GM18519 (cell line): ENCODE results near the gene FAM83B.
"Not testable (repeated sequence)": the region's sequence is repeated elsewhere in the genome, so short reads cannot be mapped to it uniquely, and the experiment has no call there.

Experiments used
- ATAC-seq: cut with Tn5 transposase; IDR thresholded peaks from one replicate; pipeline ENCODE4 v1.9.1; 2021; ENCODE audit warnings: mild to moderate bottlenecking, moderate library complexity; ENCODE audit not compliant: unreplicated experiment, low FRiP score

Gene FAM83B

DNA sequence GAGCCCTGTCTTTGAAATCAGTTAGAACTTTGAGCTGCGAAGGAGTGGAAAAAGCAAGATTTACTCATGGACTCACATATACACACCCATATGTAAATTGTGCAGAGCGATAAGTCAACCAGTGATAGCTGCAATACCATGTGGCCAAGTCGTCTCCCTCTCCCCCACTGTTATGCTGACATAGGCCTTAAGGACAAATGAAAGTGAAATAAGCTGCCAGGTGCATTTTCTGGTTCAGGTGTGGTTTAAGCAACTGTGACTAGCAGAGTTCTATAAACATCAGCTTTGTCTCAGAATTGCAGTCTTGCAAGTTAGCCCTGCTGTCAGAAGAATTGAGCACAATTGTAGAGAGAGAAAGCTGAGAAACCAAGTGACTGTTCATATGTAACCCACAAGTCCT lies 9.6 kb downstream of the FAM83B start:
- no peak for ATAC-seq

DNA sequence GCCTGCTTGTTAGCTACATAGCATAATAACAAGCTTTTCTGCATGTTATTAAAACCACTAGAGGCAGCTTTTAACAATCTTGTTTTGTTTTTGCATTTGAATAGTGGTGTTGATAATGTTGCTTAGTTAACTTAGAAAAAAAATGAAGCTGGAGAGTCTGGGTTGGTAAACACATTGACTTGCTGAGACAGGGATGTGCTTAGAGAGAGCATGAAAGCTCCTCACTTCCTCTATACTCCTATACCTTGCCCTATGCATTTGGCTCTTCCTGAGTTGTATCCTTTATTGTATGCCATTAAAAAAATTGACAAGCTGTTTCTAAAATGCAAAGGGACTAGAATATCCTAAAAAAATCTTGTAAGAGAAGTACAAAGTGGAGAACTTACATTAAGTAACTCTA lies 13.6 kb downstream of the FAM83B start:
- no peak for ATAC-seq

DNA sequence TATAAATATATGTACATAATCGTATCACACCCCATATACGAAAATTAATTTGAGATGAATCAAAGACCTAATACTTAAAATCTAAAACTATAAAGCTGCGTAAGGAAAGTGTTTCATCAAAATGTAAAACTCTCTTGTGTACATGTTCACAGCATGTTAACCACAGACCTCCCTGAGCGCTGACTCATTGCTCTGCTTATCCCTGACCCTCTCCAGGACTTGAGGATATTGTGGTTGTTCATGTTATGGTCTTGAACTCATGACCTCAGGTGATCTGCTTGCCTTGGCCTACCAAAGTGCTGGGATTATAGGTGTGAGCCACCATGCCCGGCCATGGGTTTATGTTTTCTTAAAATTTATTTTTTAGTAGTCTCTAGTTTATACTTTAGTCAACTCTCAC lies 14.2 kb downstream of the FAM83B start:
- no peak for ATAC-seq

DNA sequence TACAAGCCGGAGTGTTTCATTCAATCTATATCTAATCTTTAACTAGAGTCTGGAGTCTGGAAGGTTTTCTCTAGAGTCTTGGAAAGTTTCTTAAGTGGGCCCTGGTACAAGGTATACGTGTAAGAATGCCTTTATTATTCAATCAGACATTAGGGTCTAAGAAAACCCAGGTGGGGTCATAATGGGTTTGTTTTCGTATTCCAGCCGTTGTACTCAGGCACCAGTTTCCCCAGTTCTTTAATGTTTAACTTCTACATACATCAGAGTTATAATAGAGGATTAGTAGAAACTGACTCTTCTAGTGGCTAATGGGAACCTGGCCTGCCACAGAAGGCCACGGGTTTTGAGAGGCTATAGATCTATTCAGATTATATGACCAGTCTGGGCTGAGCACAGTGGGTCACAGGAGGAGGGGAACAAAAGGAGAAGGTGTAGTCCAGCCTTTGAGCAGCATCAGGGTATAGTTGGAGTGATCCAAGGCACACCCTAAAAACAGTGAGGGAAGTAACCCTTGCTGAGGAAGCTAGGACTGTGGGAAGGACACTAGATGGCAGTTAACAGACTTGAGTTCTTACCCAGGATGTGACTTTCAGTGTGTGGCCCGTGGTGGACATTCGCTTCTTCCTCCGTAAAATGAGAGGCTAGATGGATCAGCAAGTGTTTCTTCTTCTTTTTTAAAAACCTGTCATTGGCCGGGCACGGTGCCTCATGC lies 15.5 kb downstream of the FAM83B start:
- no peak for ATAC-seq

DNA sequence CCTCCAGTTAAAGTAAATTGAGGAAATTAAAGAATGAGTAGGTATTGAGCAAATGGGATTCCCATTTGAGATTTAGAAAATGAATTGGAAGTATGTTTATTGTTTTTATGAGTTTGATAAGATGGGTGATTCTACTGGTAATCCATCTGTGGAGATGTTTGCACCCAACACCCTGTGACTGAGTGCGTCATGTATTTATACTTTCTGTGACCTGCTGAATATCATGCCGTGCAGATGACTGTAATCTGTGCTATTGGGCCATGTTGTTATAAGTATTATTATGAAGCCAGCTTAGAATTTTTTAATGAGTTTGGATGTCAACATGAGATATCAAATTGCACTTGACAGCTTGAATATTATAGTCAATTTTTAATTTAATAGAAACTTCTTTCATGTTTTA lies 17.7 kb downstream of the FAM83B start:
- ATAC-seq: no peak

DNA sequence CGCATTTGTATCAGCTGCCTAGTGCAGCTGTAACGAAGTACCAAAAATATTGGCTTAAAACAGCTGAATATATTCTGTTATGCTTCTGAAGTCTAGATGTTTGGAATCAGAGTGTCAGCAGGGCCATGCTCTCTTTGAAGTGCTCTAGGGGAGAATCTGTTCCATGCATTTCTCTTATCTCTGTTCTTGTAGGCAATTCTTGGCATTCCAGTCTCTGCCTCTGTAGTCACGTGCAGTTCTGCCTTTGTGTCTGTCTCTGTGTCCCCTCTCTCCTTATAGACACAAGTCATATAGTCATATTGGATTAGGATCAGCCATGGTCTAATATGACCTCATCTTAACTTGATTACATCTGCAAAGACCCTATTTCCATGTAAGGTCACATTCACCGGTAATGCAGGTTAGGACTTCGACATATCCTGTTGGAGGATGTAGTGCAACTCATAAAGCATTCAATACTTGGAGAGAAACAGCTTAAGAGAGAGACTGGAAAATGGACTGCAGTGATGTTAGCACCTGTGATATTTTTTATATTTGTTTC lies 18.6 kb downstream of the FAM83B start:
- ATAC-seq: no peak

DNA sequence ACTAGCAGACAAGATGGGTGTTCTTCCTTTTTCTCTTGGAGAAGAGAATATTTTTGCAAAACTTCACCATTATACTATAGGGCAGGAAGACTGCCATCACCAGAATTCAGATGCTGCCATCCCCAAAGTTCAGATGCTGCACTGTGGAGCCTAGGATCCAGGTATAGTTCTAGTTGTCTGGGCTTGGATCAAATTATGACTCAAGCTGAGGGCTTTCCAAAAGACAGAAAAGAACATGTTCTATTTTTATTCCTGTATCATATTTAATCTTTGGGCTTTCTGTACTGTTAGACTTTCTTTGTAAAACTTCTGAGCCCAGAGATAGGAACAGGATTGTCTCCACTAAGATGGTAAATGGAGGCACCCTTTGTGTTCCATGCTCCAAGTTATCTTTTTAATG lies 22.0 kb downstream of the FAM83B start:
- ATAC-seq: no peak

DNA sequence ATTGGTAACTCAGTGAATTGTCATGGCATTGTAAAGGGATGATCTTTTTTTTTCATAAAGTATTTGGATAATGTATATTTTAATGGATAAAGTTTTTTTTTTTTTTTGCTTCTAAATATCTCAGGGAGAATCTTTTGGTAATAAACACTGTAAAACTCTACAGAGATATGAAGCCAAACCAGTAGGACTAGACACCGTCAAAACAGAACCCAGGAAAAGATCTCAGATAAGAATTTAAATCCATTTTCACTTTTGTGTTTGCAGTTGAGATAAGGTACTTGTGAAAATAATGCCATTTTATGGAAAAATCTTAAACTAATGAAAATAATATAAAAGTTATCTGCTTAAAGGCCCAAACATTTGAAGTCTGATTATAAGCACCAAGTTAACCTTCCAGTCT lies 27.0 kb downstream of the FAM83B start:
- ATAC-seq: no peak

DNA sequence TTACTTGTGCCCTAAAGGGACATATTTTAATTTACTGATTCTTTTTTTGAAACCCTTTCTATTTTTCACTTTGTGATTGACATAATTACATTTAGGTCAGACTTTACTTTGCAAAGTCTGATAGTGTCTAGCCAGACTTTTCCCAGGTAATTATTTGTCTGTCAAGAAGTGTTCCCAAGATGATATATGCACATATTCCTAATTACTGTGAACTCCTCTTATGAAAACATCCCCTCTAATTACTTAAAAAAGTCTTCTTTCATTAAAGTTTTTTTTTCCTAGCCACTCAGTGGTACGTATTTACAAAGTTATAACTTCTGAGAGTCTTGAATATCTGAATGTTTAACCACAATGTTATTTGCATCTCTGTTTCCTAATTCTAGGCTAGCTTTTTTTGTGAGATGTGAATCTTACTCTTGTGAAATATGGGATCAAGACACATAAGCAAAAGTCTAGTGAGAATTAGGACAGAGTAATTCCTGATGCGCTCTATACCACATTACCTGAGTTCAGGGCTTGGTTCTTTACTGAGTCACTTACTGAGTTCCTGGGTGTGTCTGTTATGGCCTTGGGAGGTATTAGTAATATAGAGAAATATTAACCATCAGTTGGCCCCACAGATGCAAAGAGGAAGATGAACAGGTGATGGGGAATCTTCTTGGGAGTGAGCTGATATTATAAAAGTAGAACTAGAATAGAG lies 27.9 kb downstream of the FAM83B start:
- ATAC-seq: no peak

DNA sequence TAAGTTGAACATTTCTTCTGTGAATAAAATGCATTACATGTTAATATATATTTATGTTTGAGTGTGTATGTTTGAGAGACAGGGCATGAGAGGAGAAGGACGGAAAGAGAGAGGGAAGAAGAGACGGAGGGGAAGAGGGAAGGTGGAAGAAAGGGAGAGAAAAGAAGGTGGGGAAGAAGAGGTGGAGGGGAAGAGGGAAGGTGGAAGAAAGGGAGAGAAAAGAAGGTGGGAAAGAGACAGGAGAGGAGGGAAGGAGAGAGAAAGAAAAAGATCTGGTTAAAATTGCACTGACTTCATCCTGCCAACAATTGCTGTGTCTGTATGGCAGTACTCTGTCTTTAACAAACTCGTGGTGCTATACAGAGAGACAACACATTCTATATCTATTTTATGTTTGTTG lies 29.0 kb downstream of the FAM83B start:
- no peak for ATAC-seq

DNA sequence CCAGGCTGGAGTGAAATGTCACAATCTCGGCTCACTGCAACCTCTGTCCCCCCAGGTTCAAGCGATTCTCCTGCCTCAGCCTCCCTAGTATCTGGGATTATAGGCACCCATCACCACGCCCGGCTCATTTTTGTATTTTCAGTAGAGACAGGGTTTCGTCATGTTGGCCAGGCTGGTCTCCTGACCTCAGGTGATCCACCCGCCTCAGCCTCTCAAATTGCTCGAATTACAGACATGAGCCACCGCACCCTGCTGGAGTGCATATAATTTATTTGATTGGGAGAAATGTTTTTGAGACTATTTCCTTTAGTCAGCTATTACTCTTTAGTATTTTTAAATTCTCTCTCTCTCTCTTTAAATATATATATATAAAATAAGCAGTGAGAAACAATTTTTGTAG lies 29.8 kb downstream of the FAM83B start:
- ATAC-seq: no peak

DNA sequence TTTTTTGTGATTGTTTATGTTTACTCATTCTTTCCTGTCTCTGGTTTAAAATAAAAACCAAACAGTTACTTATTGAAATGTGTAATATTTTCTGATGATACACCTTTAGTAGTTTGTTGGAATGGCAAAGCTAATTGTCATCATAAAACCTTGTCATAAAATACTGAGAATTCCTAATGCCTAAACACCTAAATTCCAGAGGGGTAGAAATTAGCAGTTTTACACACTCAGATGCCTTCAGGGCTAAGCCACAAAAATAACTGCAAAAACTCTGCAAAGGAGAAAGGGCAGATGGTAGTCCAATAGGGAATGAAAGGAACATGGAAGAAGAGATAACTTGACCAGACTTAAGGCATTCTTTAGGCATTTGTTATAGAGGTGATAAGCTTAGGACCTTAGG lies 30.3 kb downstream of the FAM83B start:
- no peak for ATAC-seq

DNA sequence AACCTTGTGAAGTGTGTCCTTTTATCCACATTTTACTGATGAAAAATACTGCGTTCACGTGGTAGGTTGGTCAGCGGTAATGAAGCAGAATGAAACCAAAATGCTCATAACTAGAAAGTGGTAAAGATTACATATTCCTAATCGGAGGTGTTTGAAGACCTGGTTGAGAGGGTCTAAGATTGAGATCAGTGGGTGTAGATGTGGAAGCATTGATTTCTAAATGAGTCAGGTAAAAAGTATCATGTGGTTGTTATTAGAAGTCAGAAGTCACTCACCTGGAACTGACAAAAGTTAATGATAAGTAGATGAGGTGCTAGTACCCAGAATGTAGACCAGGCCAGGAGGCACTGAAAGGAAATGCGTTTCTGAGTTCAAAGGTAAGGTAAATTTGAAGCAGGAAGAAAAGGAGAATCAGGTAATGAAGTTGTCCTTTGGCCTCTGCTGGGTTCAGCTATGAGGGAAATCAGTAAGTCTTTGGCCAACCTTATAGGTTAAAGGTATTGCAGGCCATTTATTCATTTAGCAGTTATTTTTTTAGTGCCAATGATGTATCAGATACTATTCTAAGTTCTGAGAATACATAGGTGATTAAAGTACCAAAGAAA lies 31.2 kb downstream of the FAM83B start:
- no peak for ATAC-seq

DNA sequence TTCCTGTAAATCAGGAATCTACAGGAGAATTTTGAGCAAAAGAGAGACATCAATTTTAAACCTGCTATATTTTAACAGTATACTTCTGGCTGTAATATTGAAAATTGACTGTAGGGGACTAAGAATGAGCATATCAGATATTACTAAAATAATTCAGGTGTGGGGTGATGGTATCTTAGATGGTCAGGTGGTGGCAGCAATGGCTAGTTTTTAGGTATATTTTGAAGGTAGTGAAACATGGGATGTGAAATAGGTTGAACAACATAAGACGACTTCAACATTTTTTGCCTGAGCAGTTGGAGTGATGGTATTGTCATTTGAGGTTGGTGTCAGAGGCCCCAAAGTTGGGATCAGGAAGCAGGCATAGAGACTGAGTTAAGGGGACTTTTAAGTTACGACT lies 32.1 kb downstream of the FAM83B start:
- ATAC-seq: no peak

DNA sequence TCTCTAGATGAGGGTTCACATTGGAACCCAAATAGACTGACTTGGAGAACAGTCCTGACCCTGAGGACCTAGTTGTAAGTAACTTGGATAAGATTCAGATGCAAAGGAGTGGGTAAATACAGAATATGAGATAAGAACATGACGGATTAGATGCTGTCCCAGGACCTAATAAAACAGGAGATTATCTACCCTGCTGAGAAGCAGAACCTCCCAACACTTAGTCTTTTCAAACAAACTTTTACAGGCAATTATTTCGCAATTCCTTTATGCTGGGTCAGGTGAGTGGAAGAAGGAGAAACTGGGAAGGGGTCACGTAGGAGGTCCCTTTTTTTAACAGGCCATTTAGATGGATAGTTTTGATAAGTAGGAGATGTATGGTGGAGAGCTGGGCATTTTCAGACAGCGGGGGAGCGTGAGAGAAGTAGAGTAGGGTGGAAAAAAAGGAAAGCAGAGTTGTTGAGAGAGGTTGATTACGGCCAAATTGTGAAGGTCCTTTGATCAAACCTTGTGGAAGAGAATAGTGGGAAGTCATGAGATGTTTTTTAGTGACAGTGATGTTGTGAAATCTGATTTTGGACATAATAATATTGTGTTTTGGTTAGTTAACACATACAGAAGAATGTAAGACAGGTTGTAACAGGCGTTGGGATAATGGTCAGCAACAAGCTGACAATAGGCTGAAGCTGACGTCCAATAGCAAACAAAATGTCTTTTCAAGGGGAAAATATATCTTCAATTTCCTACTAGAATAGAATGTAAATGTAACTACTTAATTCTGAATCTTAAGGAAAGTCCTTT lies 32.8 kb downstream of the FAM83B start:
- no peak for ATAC-seq

DNA sequence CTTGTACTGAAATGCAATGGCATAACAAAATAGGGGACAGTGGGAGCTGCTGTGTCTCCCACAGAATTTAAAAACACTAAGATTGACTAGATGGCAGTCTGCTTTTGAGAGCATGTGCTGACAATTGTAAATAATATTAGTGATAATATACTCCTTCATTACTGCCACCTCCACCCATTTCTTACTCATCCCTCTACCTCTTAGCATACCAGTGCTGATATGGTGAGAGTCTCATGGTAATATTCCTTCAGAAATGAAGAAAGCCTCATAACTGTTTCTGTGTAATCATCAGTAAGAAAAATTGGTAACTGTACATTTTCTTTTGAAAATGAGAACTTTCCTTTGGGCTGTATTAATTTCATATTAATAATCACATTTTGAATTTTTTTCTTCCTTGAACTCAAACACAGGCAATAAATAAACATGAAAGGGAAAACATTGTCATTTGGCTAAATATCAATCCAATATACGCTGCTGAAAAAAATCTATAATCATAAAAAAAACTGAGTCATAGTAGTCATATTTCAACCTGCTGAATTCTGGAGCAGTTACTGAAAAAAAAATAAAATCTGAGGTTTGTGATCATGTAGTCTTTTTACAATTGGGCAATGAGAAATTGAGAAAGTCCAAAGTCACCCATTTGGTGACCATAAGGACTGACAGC lies 34.6 kb downstream of the FAM83B start:
- ATAC-seq: no peak

DNA sequence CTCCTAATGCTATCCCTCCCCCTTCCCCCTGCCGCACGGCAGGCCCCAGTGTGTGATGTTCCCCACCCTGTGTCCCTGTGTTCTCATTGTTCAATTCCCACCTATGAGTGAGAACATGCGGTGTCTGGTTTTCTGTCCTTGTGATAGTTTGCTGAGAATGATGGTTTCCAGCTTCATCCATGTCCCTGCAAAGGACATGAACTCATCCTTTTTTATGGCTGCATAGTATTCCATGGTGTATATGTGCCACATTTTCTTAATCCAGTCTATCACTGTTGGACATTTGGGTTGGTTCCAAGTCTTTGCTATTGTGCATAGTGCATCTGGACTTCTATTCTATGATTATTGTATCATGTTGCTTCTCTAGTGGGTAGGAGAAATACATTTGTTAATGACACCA lies 35.3 kb downstream of the FAM83B start:
- ATAC-seq: not testable (repeated sequence)

DNA sequence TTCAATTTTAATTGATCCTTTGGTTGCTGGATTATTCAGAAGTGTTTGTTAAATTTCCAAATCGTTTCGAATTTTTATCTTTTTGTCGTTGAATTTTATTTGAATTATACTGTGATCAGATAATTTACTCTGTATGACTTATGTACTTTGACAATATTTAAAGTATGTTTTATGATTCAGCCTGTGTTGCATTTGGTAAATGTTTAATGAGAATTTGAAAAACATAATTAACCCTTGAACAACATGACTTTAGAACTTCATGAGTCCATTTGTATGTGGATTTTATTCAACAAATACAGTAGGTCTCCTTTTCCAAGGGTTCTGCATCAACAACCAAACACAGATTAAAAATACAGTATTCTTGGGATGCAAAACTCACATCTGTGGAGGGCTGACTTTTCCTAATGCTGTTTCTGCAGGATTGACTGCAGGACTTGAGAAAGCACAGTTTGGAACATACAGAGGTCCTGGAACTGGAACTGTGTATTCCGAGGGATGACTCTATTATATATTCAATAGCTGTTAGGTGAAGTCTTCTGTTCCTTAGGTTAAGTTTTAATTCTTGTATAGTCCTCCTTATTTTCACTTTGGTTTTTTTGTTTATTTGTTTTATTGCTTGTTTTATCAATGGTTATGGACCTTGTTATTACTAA lies 40.5 kb downstream of the FAM83B start:
- no peak for ATAC-seq

DNA sequence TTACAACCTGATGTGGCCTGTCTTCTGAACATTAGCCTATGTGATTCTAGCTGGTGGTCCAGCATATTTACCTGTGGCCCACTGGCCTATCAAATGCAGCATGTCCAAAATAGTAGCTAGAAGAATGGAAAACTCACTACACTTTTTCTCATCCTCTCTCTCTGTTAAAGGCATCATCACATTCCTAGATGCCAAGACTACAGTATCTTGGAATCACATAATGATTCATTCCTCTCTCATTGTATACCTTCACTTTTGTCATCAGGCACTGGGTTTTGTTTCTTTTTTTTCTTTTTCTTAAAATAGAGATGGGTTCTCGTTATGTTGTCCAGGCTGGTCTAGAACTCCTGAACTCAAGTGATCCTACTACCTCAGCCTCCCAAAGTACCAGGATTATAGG lies 45.0 kb downstream of the FAM83B start:
- no peak for ATAC-seq

DNA sequence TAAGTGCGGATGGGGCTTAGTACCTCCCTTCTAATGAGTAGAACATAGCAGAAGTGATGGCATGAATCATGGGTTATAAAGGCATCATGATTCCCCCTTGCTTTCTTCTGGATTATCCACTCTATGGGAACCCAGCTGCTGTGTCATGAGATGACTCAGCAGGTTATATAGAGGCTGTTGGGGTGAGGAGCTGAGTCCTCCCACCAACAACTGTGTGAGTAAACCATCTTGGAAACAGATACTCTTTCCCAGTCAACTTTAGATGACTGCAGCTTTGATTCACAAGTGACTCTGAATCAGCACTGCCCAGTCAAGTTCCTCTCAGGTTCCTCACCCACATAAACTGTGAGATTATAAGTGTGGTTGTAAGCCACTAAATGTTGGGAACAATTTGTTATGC lies 46.3 kb downstream of the FAM83B start:
- ATAC-seq: no peak
